ENCODE results near the gene STK39. TPM values are rescaled to one million over a fixed set of nuclear protein-coding genes. Genes with fewer than 3 reads are reported as not detected.

STK39 gene
- total RNA-seq, 2 experiments from 2014 or later, result 7.9 to 9.5 TPM

DNA sequence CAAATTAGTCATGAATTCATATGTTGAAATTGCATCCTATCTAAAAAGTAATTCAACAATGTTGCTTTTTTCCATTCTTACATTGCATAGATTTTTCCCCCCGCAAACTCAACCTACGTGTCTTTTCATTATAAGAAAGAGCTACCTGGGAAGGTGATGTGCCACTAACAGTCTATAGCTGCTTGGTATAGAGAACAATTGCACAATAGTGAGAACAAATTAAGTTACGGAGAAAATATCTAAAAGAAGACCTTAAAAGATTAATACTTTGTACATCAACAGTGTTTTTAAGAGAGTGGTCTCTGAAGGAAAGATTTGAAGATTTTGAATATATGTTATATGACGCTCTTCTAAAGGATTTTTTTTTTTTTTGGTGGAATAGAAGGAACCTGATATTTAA lies 111.8 kb downstream of the STK39 start:
- H3K27me3 ChIP-seq (ENCODE audit: control insufficient read depth in 1 of 2, insufficient read depth in 2 of 2, low read length in 2 of 2), result no peaks in the 10 kb centered on the region
- H3K9me3 Mint-ChIP-seq, result no peaks in the 10 kb centered on the region
- no peaks in the 10 kb centered on the region for H3K4me1 ChIP-seq (ENCODE audit: insufficient read depth, low read length)
- H3K9me3 ChIP-seq (ENCODE audit: control insufficient read depth in 1 of 2, insufficient read depth in 1 of 2, low read length in 2 of 2), result no peaks in the 10 kb centered on the region
- H3K36me3 ChIP-seq (ENCODE audit: insufficient read depth, low read length), result peaks cover 37% of the 10 kb centered on the region
- no peak overlapping the region for H3K4me3 Mint-ChIP-seq
- TF ChIP-seq, protein P1, sequence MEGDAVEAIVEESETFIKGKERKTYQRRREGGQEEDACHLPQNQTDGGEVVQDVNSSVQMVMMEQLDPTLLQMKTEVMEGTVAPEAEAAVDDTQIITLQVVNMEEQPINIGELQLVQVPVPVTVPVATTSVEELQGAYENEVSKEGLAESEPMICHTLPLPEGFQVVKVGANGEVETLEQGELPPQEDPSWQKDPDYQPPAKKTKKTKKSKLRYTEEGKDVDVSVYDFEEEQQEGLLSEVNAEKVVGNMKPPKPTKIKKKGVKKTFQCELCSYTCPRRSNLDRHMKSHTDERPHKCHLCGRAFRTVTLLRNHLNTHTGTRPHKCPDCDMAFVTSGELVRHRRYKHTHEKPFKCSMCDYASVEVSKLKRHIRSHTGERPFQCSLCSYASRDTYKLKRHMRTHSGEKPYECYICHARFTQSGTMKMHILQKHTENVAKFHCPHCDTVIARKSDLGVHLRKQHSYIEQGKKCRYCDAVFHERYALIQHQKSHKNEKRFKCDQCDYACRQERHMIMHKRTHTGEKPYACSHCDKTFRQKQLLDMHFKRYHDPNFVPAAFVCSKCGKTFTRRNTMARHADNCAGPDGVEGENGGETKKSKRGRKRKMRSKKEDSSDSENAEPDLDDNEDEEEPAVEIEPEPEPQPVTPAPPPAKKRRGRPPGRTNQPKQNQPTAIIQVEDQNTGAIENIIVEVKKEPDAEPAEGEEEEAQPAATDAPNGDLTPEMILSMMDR (IDR thresholded peaks at IDR 0.05), result no peak
- ATAC-seq (ENCODE audit: poor library complexity) (no peak), DNase-seq (no peak)
- H3K36me3 Mint-ChIP-seq (ENCODE audit: low read depth), result peaks cover 75% of the 10 kb centered on the region
- H3K27ac Mint-ChIP-seq, result no peak overlapping the region
- ChIA-PET POLR2A (interaction anchor here (0.7 kb wide), 1 partner anchor 535 kb away, joined by 3 read pairs; no protein-coding TSS in a partner anchor), CTCF (interaction anchor here (0.7 kb wide), 1 partner anchor 111 kb away, joined by 3 read pairs; no protein-coding TSS in a partner anchor)
- H3K4me3 ChIP-seq (ENCODE audit: low read length), result no peak overlapping the region
- H3K4me1 Mint-ChIP-seq (ENCODE audit: low read depth), result peaks cover 5% of the 10 kb centered on the region
- no peaks in the 10 kb centered on the region for H3K27me3 Mint-ChIP-seq
- no peak overlapping the region for H3K27ac ChIP-seq (ENCODE audit: low read depth in 1 of 2, low read length in 2 of 2)
- intact Hi-C loops (cut with DNase I, micrococcal nuclease), result loop anchor here (1.0 to 10.0 kb wide), 7 partner anchors 109 to 787 kb away; partner anchors contain the start of gene STK39 (in 1 of the 2)

DNA sequence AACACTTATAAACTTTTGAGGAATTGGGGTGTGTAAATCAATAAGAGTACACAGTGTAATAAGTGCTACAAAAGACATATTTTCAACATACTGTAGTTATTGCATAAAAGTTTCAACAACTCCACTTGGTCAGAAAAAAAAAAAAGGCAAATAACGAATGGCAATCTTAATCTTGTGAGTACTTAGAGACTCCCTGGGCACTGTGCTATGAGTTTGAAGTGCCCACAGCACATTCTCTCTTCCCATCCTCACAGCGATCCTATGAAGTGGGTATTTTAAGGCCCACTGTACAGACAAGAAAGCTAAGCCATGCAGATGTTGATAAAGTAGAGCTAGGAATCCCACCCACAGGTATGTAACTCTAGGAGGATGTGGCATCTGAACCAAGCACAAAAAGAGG lies 112.3 kb downstream of the STK39 start:
- intact Hi-C loops (cut with DNase I, micrococcal nuclease), result loop anchor here (1.0 to 10.0 kb wide), 7 partner anchors 110 to 787 kb away; partner anchors contain the start of gene STK39 (in 1 of the 2)
- Histone ChIP-seq H3K4me1 (ENCODE audit: insufficient read depth, low read length) (no peaks in the 10 kb centered on the region), H3K36me3 (ENCODE audit: insufficient read depth, low read length) (peaks cover 37% of the 10 kb centered on the region), H3K27ac (ENCODE audit: low read depth in 1 of 2, low read length in 2 of 2) (no peak overlapping the region), H3K4me3 (ENCODE audit: low read length) (no peak overlapping the region), H3K27me3 (ENCODE audit: control insufficient read depth in 1 of 2, insufficient read depth in 2 of 2, low read length in 2 of 2) (no peaks in the 10 kb centered on the region), H3K9me3 (ENCODE audit: control insufficient read depth in 1 of 2, insufficient read depth in 1 of 2, low read length in 2 of 2) (no peaks in the 10 kb centered on the region)
- ATAC-seq (ENCODE audit: poor library complexity) (no peak), DNase-seq (no peak)
- no peaks in the 10 kb centered on the region for H3K27me3 Mint-ChIP-seq
- H3K36me3 Mint-ChIP-seq (ENCODE audit: low read depth), result peaks cover 79% of the 10 kb centered on the region
- no peak overlapping the region for H3K27ac Mint-ChIP-seq
- H3K4me3 Mint-ChIP-seq, result no peak overlapping the region
- POLR2A ChIA-PET, result interaction anchor here (0.5 kb wide), 1 partner anchor 432 kb away, joined by 3 read pairs; no protein-coding TSS in a partner anchor
- CTCF ChIA-PET, result interaction anchor here (0.7 kb wide), 1 partner anchor 112 kb away, joined by 3 read pairs; no protein-coding TSS in a partner anchor
- H3K9me3 Mint-ChIP-seq, result no peaks in the 10 kb centered on the region
- H3K4me1 Mint-ChIP-seq (ENCODE audit: low read depth), result peaks cover 5% of the 10 kb centered on the region
- TF ChIP-seq, protein P1 (IDR thresholded peaks at IDR 0.05), result no peak

DNA sequence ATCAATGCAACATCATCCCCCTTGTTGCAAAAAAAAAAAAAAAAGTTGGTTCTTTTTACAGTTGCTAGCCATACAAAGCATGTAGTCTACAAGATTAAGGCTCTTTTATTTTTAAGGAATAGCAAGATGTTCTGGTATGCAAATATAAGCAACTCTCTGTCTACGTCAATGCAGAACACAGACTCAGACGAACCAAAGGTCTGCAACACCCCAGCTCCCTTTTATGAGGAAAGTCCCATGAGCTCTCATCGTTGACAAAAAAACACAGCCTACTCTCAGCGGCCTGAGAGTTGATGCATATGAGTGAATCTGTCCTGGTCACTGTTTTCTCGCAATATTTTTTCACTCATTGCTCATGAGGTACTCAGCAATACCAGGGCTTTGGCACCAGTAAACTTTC lies 112.9 kb downstream of the STK39 start:
- no peak for ATAC-seq (ENCODE audit: poor library complexity)
- CTCF ChIA-PET, result interaction anchor here (0.7 kb wide), 1 partner anchor 57 kb away, joined by 3 read pairs; no protein-coding TSS in a partner anchor
- no peak overlapping the region for H3K4me3 Mint-ChIP-seq
- TF ChIP-seq, protein P1 (IDR thresholded peaks at IDR 0.05), result no peak
- H3K27ac ChIP-seq (ENCODE audit: low read depth in 1 of 2, low read length in 2 of 2), result no peak overlapping the region
- DNase-seq, result no peak
- no peaks in the 10 kb centered on the region for H3K27me3 ChIP-seq (ENCODE audit: control insufficient read depth in 1 of 2, insufficient read depth in 2 of 2, low read length in 2 of 2)
- peaks cover 79% of the 10 kb centered on the region for H3K36me3 Mint-ChIP-seq (ENCODE audit: low read depth)
- intact Hi-C loops (cut with DNase I, micrococcal nuclease), result loop anchor here in 1 of 2 experiments (10.0 kb wide), 2 partner anchors 110 to 560 kb away; partner anchors contain the start of gene STK39
- H3K9me3 Mint-ChIP-seq, result no peaks in the 10 kb centered on the region
- peaks cover 38% of the 10 kb centered on the region for H3K36me3 ChIP-seq (ENCODE audit: insufficient read depth, low read length)
- peaks cover 5% of the 10 kb centered on the region for H3K4me1 Mint-ChIP-seq (ENCODE audit: low read depth)
- H3K4me1 ChIP-seq (ENCODE audit: insufficient read depth, low read length), result no peaks in the 10 kb centered on the region
- H3K9me3 ChIP-seq (ENCODE audit: control insufficient read depth in 1 of 2, insufficient read depth in 1 of 2, low read length in 2 of 2), result no peaks in the 10 kb centered on the region
- H3K27ac Mint-ChIP-seq, result no peak overlapping the region
- H3K4me3 ChIP-seq (ENCODE audit: low read length), result no peak overlapping the region
- POLR2A ChIA-PET, result no interaction called here
- no peaks in the 10 kb centered on the region for H3K27me3 Mint-ChIP-seq
